Peyer's patch (tissue), 4 donors: ENCODE measurements around the gene RMND5B.

Experiments used
- POLR2A ChIP-seq, 2 donors: fragments of 450-650 bp; IDR thresholded peaks; one replicate each; pipeline ENCODE4 v1.5.1; 2017; ENCODE audit warnings: antibody characterized with exemption in 2 of 2, mild to moderate bottlenecking in 2 of 2, moderate library complexity in 2 of 2
- TF ChIP-seq, protein P1 (sequence below), 6 experiments: fragments of 450-650 bp in 4 of 6; fragments of 200-600 bp in 2 of 6; sonication (generic) in 1 of 6; IDR thresholded peaks; one replicate each; pipeline ENCODE4 v1.5.1; 2017 to 2019; ENCODE audit warnings: antibody characterized with exemption in 6 of 6, mild to moderate bottlenecking in 3 of 6, moderate library complexity in 1 of 6

DNA sequence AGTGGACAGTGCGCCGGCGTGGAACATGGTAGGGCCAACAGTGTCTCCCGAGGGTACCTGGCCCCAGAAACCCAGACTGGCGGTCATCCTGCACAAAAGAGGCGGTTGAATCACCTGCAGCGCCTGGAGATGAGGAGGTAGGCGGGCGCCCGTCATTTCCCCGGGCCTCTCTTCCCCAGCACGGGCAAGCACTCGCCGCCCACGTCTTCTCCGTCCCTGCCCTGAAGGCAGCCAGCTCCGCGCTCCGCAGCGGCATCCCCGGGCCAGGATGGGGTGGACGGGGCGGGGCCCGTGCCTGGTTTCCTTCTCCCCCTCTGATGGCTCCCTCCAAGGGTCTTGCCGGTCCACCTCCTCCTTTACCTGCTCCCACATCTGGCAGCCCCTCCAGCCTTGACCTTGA, 44.5 kb upstream of the RMND5B start:
- no peak for TF ChIP-seq POLR2A (IDR thresholded peaks at IDR 0.05)
- TF ChIP-seq, protein P1, sequence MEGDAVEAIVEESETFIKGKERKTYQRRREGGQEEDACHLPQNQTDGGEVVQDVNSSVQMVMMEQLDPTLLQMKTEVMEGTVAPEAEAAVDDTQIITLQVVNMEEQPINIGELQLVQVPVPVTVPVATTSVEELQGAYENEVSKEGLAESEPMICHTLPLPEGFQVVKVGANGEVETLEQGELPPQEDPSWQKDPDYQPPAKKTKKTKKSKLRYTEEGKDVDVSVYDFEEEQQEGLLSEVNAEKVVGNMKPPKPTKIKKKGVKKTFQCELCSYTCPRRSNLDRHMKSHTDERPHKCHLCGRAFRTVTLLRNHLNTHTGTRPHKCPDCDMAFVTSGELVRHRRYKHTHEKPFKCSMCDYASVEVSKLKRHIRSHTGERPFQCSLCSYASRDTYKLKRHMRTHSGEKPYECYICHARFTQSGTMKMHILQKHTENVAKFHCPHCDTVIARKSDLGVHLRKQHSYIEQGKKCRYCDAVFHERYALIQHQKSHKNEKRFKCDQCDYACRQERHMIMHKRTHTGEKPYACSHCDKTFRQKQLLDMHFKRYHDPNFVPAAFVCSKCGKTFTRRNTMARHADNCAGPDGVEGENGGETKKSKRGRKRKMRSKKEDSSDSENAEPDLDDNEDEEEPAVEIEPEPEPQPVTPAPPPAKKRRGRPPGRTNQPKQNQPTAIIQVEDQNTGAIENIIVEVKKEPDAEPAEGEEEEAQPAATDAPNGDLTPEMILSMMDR (IDR thresholded peaks at IDR 0.05): no peak
